ENCODE data around the gene GFER. TPM values are rescaled to one million over a fixed set of nuclear protein-coding genes. Genes with fewer than 3 reads are reported as not detected.
A peak's percentile ranks its signal among the peaks of the same experiment; 100 is the strongest.

Gene GFER
- total RNA-seq, 1 experiment from 2014 or later, result 26.2 TPM

GRCh38 chr16:1963806-1964505 is 20.0 kb upstream of the GFER start:
- POLR2A ChIA-PET (ENCODE audit: low non-redundant PET), result interaction anchor here (0.7 kb wide), 2 partner anchors 20 to 496 kb away, joined by 9 to 17 read pairs; partner anchors contain the start of gene GFER
- Histone ChIP-seq H3K4me1 (ENCODE audit: insufficient read depth, low read length, poor library complexity, severe bottlenecking) (peaks cover 21% of the 10 kb centered on the region), H3K4me3 (ENCODE audit: low read depth, low read length, poor library complexity, severe bottlenecking) (peak overlapping the region; percentile 88), H3K36me3 (ENCODE audit: insufficient read depth, low read length, poor library complexity, severe bottlenecking) (peaks cover 27% of the 10 kb centered on the region), H3K27ac (ENCODE audit: low read depth, low read length, poor library complexity, severe bottlenecking) (peak overlapping the region; percentile 95), H3K27me3 (replicated peaks; ENCODE audit: insufficient read depth, low read depth, low read length, poor library complexity) (no peaks in the 10 kb centered on the region), H3K9me3 (ENCODE audit: low read depth, low read length, poor library complexity, severe bottlenecking) (no peaks in the 10 kb centered on the region)
- DNase-seq (ENCODE audit: low spot score), result no peak
- intact Hi-C loops (cut with micrococcal nuclease; ENCODE audit: unreplicated experiment), result no loop called here
- CTCF ChIA-PET, result interaction anchor here (0.7 kb wide), 1 partner anchor 48 kb away, joined by 7 read pairs; no protein-coding TSS in a partner anchor
- BruUV-seq (replicated peaks), result no TSS peak
- TF ChIP-seq, protein P1, sequence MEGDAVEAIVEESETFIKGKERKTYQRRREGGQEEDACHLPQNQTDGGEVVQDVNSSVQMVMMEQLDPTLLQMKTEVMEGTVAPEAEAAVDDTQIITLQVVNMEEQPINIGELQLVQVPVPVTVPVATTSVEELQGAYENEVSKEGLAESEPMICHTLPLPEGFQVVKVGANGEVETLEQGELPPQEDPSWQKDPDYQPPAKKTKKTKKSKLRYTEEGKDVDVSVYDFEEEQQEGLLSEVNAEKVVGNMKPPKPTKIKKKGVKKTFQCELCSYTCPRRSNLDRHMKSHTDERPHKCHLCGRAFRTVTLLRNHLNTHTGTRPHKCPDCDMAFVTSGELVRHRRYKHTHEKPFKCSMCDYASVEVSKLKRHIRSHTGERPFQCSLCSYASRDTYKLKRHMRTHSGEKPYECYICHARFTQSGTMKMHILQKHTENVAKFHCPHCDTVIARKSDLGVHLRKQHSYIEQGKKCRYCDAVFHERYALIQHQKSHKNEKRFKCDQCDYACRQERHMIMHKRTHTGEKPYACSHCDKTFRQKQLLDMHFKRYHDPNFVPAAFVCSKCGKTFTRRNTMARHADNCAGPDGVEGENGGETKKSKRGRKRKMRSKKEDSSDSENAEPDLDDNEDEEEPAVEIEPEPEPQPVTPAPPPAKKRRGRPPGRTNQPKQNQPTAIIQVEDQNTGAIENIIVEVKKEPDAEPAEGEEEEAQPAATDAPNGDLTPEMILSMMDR (conservative IDR thresholded peaks at IDR 0.05; ENCODE audit: low read depth, low read length), result 0 out of 2 replicates have a peak, but pooled peaks have one; percentile 19
- TF ChIP-seq EZH2 (IDR thresholded peaks at IDR 0.05; ENCODE audit: borderline replicate concordance, low read depth, low read length, poor library complexity, severe bottlenecking), result no peak

DNA sequence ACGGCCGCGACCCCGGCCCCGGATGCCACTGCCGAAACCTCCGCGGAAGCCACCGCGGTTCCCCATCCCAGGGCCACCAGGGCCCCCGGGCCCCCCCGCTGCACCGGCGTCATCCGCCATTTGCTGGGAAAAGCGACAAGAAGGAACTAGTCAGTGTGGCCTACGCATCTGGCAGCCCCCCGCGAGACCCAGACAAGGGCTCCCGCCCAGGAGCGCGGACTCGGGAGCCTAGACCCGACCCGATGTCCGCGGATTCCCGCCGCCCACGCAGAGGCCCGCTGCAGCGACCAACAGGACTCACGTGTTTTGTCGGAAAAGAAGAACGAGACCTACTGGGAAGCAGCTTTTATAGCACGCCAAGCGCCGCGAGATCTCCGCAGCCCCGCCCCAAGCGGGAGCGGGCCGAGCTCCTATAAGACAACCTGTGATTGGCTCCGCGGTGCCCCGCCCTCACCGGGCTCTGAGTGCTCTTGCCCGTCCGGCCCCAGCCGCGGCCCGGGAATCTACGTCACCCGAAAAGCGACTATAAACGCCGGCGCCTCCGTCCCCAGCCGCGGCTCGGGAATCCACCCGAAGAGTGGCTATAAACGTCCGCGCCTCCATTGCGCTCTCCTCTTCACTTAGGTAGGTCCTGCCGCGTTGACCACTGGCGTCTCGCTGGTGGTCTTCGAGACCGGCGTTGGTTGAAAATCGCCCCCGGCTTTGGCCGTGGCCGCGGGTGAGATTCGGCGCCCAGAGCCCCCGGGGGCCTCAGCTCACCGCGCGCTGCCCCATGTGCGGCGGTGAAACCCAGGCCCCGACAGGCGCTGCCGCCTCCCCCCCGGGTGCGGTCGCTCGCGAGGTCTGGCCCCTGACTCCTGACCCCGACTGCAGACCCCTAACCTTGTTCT is 19.2 kb upstream of the GFER start, which contains the start of gene RPS2:
TSS of gene RPS2 (minus strand) at position 321 of the 890 bp plus-strand sequence. CDS start at position 120, 201 bp downstream.
- Histone ChIP-seq H3K9me3 (ENCODE audit: low read depth, low read length, poor library complexity, severe bottlenecking) (no peaks in the 10 kb centered on the region), H3K27me3 (replicated peaks; ENCODE audit: insufficient read depth, low read depth, low read length, poor library complexity) (no peaks in the 10 kb centered on the region), H3K4me1 (ENCODE audit: insufficient read depth, low read length, poor library complexity, severe bottlenecking) (peaks cover 19% of the 10 kb centered on the region), H3K27ac (ENCODE audit: low read depth, low read length, poor library complexity, severe bottlenecking) (peak within 1 kb of the TSS; percentile 95), H3K4me3 (ENCODE audit: low read depth, low read length, poor library complexity, severe bottlenecking) (peak within 1 kb of the TSS; percentile 88), H3K36me3 (ENCODE audit: insufficient read depth, low read length, poor library complexity, severe bottlenecking) (peaks cover 27% of the 10 kb centered on the region)
- CTCF ChIA-PET, result interaction anchor here (0.7 kb wide), 1 partner anchor 47 kb away, joined by 7 read pairs; no protein-coding TSS in a partner anchor
- no peak for TF ChIP-seq EZH2 (IDR thresholded peaks at IDR 0.05; ENCODE audit: borderline replicate concordance, low read depth, low read length, poor library complexity, severe bottlenecking)
- TF ChIP-seq, protein P1 (conservative IDR thresholded peaks at IDR 0.05; ENCODE audit: low read depth, low read length), result peak; percentile 3; the same call in 1 of the 2 replicates
- intact Hi-C loops (cut with micrococcal nuclease; ENCODE audit: unreplicated experiment), result no loop called here
- POLR2A ChIA-PET (ENCODE audit: low non-redundant PET), result interaction anchor here (0.6 to 1.1 kb wide), 8 partner anchors 14 to 495 kb away, joined by 3 to 17 read pairs (median 4); partner anchors contain the start of genes GFER and NOXO1
- DNase-seq (ENCODE audit: low spot score), result peak; percentile 99
- no TSS peak for BruUV-seq (replicated peaks)

GRCh38 chr16:1965396-1966001 is 18.5 kb upstream of the GFER start:
- peak overlapping the region; percentile 95 for H3K27ac ChIP-seq (ENCODE audit: low read depth, low read length, poor library complexity, severe bottlenecking)
- intact Hi-C loops (cut with micrococcal nuclease; ENCODE audit: unreplicated experiment), result no loop called here

More at GRCh38 chr16:1965396-1966001, 18.5 kb upstream of the GFER start:
- ChIA-PET POLR2A (ENCODE audit: low non-redundant PET) (interaction anchor here (0.6 to 1.1 kb wide), 2 partner anchors 13 to 16 kb away, joined by 3 to 4 read pairs; partner anchors contain the start of gene NOXO1), CTCF (interaction anchor here (0.5 kb wide), 1 partner anchor 175 kb away, joined by 3 read pairs; no protein-coding TSS in a partner anchor)
- TF ChIP-seq, protein P1 (conservative IDR thresholded peaks at IDR 0.05; ENCODE audit: low read depth, low read length), result no peak
- no peak for TF ChIP-seq EZH2 (IDR thresholded peaks at IDR 0.05; ENCODE audit: borderline replicate concordance, low read depth, low read length, poor library complexity, severe bottlenecking)
- no peaks in the 10 kb centered on the region for H3K27me3 ChIP-seq (replicated peaks; ENCODE audit: insufficient read depth, low read depth, low read length, poor library complexity)
- H3K9me3 ChIP-seq (ENCODE audit: low read depth, low read length, poor library complexity, severe bottlenecking), result no peaks in the 10 kb centered on the region
- DNase-seq (ENCODE audit: low spot score), result no peak
- H3K4me3 ChIP-seq (ENCODE audit: low read depth, low read length, poor library complexity, severe bottlenecking), result peak overlapping the region; percentile 88
- H3K4me1 ChIP-seq (ENCODE audit: insufficient read depth, low read length, poor library complexity, severe bottlenecking), result peaks cover 16% of the 10 kb centered on the region
- H3K36me3 ChIP-seq (ENCODE audit: insufficient read depth, low read length, poor library complexity, severe bottlenecking), result peaks cover 27% of the 10 kb centered on the region
- BruUV-seq (replicated peaks), result TSS peak; percentile 66
